ENCODE data around the gene MYL4. TPM values are rescaled to one million over a fixed set of nuclear protein-coding genes. Genes with fewer than 3 reads are reported as not detected.

MYL4 gene
- total RNA-seq, 1 experiment from 2014 or later = 58.4 TPM

Other genes with a start within 250 kb of the MYL4 start
- gene RPRML, start 230.1 kb upstream of the MYL4 start, total RNA-seq (2014; rRNA removed; shearing (Covaris generic)) = 9.1 and 9.9 TPM in 2 replicates
- gene CDC27, start 20.1 kb upstream of the MYL4 start, total RNA-seq (2014; rRNA removed; shearing (Covaris generic)) = 163 and 205 TPM in 2 replicates
- 28.0 and 28.9 TPM in 2 replicates for gene ITGB3, start 44.5 kb downstream of the MYL4 start, total RNA-seq (2014; rRNA removed; shearing (Covaris generic))
- gene EFCAB13, start 114.6 kb downstream of the MYL4 start, total RNA-seq (2014; rRNA removed; shearing (Covaris generic)) = 4.7 and 7.0 TPM in 2 replicates

All from SJCRH30 (cell line).